HUES48 (cell line): Measurements from ENCODE around the gene KCTD18.

Experiments used
- H3K27ac ChIP-seq: one replicate; pipeline ENCODE4 v1.7.0; 2013; ENCODE audit warnings: low read depth, low read length, inconsistent platforms
- H3K27me3 ChIP-seq: 2 replicates; pipeline ENCODE4 v1.6.1; 2013; ENCODE audit warnings: mild to moderate bottlenecking, low read length; ENCODE audit not compliant: control insufficient read depth, insufficient read depth
- H3K36me3 ChIP-seq: 2 replicates; pipeline ENCODE4 v1.6.1; 2013; ENCODE audit warnings: low read length; ENCODE audit not compliant: control insufficient read depth, insufficient read depth
- H3K4me1 ChIP-seq: 2 replicates; pipeline ENCODE4 v1.6.1; 2013; ENCODE audit warnings: mild to moderate bottlenecking, low read length; ENCODE audit not compliant: control insufficient read depth, insufficient read depth
- H3K4me3 ChIP-seq: 2 replicates; pipeline ENCODE4 v1.5.1; 2013; ENCODE audit warnings: mild to moderate bottlenecking, low read depth, low read length
- H3K9ac ChIP-seq: 2 replicates; pipeline ENCODE4 v1.6.1; 2013; ENCODE audit warnings: mild to moderate bottlenecking, low read depth, low read length, moderate library complexity
- H3K9me3 ChIP-seq: 2 replicates; pipeline ENCODE4 v1.6.1; 2013; ENCODE audit warnings: low read length; ENCODE audit not compliant: control insufficient read depth, insufficient read depth

KCTD18 gene

DNA sequence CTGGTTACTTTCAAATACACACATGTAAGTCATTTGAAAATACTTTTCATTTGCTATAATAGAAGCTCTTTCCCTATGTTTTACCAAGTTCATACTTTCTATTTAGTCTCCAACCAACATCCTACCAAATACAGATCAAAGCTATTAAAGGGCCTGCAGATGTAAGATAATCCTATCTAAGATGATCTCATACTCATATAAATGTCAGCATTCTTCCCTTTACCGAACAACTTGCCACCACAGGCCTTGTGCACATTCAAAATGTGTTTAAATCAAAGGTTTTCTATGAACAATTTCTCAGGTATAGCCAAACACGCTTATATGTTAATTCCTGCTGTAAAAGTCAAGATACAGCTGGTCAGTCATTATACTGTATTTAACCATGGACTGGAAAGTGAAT is 23.3 kb downstream of the KCTD18 start:
- Histone ChIP-seq H3K9me3 (no peaks in the 10 kb centered on the region; the same call in 1 of the 2 replicates), H3K27ac (no peak overlapping the region)

DNA sequence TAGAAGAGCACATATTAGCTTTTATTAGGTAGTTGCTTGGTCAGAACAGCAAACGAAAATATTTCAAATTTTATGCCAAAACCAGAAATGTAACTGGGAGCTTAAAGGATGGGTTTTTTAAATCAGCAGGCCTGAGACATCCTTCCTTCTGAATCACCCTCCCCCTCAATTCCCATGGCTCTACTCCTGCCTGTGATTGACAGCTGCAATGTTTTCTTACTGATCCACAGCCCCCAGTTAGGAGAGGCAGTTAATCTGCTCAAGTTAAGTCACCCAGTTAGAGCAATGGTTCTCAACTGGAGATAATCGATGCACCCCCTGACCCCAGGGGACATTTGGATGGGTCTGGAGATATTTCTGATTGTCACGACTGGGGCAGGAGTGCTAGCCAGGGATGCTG is 24.9 kb downstream of the KCTD18 start:
- H3K4me3 ChIP-seq, result no peak overlapping the region
- H3K27ac ChIP-seq, result no peak overlapping the region
- H3K27me3 ChIP-seq, result no peaks in the 10 kb centered on the region
- H3K9ac ChIP-seq, result no peak overlapping the region
- H3K36me3 ChIP-seq, result no peaks in the 10 kb centered on the region
- H3K9me3 ChIP-seq, result no peaks in the 10 kb centered on the region
- H3K4me1 ChIP-seq, result peaks cover 12% of the 10 kb centered on the region

More for the DNA sequence above, 23.3 kb downstream of the KCTD18 start:
- H3K9ac ChIP-seq, result no peak overlapping the region
- no peak overlapping the region for H3K4me3 ChIP-seq
- H3K27me3 ChIP-seq, result no peaks in the 10 kb centered on the region
- H3K4me1 ChIP-seq, result peaks cover 3% of the 10 kb centered on the region; the same call in 1 of the 2 replicates
- H3K36me3 ChIP-seq, result no peaks in the 10 kb centered on the region

DNA sequence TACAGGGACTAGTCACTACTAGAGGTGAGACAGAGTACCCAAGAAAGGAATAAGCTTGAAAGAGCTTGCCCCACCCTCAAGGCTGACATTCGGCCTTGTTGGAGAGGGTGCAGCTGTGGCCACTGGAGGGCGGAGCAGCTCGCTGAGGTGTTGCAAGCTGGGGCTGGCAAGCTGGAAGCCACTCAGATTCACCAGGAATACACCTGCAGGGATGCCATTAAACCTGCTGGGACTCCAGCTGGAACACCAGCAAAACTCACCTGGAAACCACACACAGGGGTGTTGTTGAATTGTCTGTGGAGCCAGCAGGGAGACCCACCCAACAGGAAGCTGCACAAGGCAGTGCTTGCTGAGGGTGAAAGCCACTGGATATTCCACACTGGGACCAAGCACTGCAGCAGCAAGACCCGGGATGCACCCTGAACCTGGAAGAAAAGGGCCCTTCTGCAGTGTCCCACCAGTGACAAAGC is 26.1 kb downstream of the KCTD18 start:
- no peak overlapping the region for H3K27ac ChIP-seq
- no peak overlapping the region for H3K4me3 ChIP-seq
- H3K9ac ChIP-seq, result no peak overlapping the region
- no peaks in the 10 kb centered on the region for H3K27me3 ChIP-seq
- peaks cover 5% of the 10 kb centered on the region; the same call in 1 of the 2 replicates for H3K36me3 ChIP-seq
- H3K4me1 ChIP-seq, result peaks cover 16% of the 10 kb centered on the region
- no peaks in the 10 kb centered on the region for H3K9me3 ChIP-seq

DNA sequence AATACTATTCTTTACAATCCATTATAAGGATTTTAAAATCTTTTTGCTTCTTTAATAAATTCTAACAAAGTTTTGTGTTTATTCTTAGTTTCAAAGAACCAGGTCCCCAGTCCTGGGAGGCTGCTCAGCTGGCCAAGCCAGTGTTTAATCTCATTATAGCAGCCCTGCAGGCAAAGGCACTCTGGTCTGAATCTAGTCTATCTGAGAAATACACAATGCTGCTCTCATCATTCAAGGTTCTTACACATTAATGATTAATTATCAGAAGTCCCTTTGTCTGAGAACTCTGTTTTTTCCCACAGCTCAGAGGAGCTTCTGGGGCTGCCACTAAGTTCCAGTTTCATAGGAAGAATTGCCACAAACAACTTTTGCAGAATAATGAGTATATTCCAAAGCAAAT is 27.7 kb downstream of the KCTD18 start:
- Histone ChIP-seq H3K9ac (no peak overlapping the region), H3K4me1 (peaks cover 16% of the 10 kb centered on the region), H3K36me3 (peaks cover 21% of the 10 kb centered on the region), H3K4me3 (no peak overlapping the region), H3K27me3 (no peaks in the 10 kb centered on the region), H3K27ac (no peak overlapping the region), H3K9me3 (no peaks in the 10 kb centered on the region)

DNA sequence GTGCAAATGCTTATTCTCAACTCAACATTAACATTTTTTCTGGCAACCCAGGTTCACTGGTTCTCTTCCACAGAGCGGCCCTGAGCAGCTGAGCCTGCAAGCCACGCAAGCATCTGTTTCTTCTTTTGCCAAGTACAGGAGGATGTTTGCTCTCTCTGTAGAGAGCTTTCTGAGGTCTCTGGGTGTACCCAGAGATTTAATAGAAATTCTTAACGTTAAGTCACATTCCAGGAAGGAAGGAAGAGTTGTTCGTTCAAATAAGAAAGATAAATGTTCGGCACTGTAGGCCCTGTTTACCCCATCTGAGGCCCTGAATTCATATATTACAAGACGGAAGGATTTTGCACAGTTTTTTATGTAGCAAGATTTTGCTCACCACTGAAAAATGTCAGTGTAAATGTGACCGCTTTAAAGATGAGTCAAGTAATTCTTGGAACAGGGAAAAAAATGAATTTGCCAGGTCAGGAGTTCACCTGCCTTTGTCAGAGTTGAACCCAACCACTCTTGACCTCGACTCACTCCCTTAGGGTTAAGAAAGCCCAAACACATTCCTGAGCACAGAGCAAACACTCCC is 30.1 kb downstream of the KCTD18 start:
- H3K9ac ChIP-seq, result no peak overlapping the region
- peaks cover 23% of the 10 kb centered on the region for H3K4me1 ChIP-seq
- no peaks in the 10 kb centered on the region for H3K9me3 ChIP-seq
- H3K36me3 ChIP-seq, result peaks cover 44% of the 10 kb centered on the region
- H3K4me3 ChIP-seq, result no peak overlapping the region
- no peak overlapping the region for H3K27ac ChIP-seq
- H3K27me3 ChIP-seq, result no peaks in the 10 kb centered on the region

DNA sequence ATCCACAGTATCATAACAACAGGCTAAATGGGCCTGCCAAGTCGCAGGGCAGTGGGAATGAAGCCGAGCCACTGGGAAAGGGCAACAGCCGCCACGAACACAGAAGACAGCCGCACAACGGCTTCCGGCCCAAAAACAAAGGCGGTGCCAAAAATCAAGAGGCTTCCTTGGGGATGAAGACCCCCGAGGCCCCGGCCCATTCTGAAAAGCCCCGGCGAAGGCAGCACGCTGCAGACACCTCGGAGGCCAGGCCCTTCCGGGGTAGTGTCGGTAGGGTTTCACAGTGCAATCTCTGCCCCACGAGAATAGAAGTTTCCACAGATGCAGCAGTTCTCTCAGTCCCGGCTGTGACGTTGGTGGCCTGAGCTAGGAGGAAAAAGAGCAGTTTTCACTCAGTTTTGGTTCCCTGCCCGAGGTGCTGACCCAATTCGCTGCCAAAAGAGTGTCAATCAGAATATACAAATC is 32.2 kb downstream of the KCTD18 start:
- Histone ChIP-seq H3K4me3 (no peak overlapping the region), H3K36me3 (peaks cover 61% of the 10 kb centered on the region), H3K27me3 (no peaks in the 10 kb centered on the region), H3K27ac (no peak overlapping the region), H3K9ac (no peak overlapping the region), H3K4me1 (peaks cover 21% of the 10 kb centered on the region), H3K9me3 (no peaks in the 10 kb centered on the region)

DNA sequence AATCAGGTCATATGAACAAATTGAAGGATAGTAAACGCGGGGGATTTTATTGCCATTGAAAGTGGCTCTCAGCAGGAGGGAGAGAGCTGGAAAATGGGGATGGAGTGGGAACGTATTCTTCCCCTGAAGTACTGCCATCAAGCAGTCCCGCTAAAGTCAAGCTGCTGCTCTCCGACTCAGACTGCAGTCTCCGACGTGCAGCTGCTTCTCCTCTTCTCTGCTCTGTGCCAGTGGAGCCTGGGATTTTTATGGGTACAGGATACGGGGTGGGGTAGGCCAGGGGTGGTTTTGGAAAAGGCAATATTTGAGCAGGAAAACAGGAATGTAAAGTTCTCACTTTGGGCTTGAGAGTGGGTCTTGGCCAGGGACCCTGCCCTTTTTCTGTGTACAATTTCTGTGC is 33.0 kb downstream of the KCTD18 start:
- H3K9me3 ChIP-seq, result no peaks in the 10 kb centered on the region
- H3K36me3 ChIP-seq, result peaks cover 70% of the 10 kb centered on the region
- H3K27ac ChIP-seq, result no peak overlapping the region
- H3K27me3 ChIP-seq, result no peaks in the 10 kb centered on the region
- H3K9ac ChIP-seq, result no peak overlapping the region
- H3K4me3 ChIP-seq, result no peak overlapping the region
- peaks cover 21% of the 10 kb centered on the region for H3K4me1 ChIP-seq

DNA sequence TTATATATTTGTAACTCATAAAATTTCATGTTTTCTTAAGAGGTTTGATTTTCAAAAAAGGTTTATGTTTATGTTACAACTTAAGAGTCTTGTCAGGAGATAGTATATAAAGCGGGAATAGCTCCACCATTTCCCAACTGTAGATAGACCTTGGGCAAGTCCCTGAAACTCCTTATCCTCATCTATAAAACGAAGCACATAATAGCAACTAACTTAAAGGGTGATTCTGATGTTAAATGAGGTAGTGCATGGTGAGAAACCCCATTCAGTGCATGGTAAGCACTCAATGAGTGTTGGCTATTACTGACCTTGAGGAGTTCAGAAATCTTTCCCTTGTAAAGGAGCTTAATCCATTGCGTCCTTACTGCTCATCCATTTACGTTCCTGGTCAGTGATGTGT is 34.1 kb downstream of the KCTD18 start:
- H3K27ac ChIP-seq, result no peak overlapping the region
- no peaks in the 10 kb centered on the region for H3K27me3 ChIP-seq
- no peak overlapping the region for H3K9ac ChIP-seq
- no peaks in the 10 kb centered on the region for H3K9me3 ChIP-seq
- peaks cover 15% of the 10 kb centered on the region for H3K4me1 ChIP-seq
- H3K36me3 ChIP-seq, result peaks cover 80% of the 10 kb centered on the region
- H3K4me3 ChIP-seq, result no peak overlapping the region

DNA sequence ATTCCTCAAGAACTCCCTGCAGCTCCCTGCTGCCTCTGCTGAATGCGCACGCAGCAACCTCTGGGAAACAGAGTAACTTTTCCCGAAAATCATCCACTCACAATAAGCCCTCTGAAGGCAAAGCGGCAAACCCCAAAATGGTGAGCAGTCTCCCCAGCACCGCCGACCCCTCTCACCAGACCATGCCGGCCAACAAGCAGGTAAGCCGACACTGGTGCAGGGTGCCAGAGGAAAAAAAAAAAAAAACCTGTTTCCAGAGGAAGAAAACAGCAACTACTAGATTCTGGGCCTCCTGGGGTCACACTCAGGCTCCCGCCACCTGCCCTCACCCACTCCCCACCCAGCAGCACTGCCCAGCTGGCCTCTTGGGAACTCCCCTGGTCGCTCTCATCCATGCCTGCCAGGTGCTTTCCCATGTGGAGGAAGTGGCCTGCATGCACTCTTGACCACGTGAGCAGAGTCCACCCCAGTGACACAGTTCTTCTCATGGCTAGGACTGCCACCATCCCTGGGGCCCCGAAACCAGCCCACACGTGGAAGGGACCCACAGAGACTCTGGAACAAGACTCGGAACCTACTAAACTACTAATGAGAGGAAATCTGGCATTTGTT is 36.9 kb downstream of the KCTD18 start:
- no peak overlapping the region for H3K27ac ChIP-seq
- H3K36me3 ChIP-seq, result peaks cover 93% of the 10 kb centered on the region

DNA sequence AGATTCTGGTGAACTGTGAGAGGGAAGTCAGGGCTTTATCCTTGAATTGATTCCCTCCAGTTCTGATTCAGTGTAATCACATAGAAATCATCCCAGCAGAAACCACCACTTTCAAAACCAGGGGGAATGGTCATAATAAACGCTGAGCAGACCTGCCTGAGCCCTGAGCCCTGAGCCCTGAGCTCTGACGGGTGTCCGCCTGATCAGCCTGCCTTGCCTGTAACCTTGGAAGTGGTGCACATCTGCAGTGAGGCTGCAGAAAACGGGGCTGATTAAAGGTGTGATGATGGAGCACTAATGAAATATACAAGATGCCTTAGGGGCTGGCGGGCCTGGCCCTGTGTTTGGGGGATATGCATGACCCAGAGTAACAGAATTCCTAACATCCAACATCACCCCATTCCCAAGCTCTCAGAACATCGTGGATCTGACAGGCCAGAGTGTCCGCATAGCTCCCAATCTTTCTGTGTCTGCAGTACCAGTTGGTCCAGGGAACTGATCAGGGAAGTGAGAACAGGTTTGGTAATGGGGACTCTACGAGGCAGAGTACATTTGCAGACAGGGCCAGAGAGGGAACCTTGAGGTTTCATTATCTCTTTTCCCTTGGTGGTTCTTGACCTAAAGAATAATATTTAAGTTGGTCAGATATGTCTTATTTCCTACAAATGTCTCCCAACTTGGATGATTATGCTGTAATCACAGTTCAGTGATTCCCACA is 37.8 kb downstream of the KCTD18 start:
- Histone ChIP-seq H3K36me3 (peaks cover 93% of the 10 kb centered on the region), H3K9me3 (no peaks in the 10 kb centered on the region), H3K9ac (no peak overlapping the region), H3K27me3 (no peaks in the 10 kb centered on the region), H3K27ac (no peak overlapping the region), H3K4me3 (no peak overlapping the region), H3K4me1 (peaks cover 7% of the 10 kb centered on the region)

More for the DNA sequence above, 36.9 kb downstream of the KCTD18 start:
- no peak overlapping the region for H3K4me3 ChIP-seq
- H3K9ac ChIP-seq, result no peak overlapping the region
- H3K9me3 ChIP-seq, result no peaks in the 10 kb centered on the region
- peaks cover 7% of the 10 kb centered on the region for H3K4me1 ChIP-seq
- no peaks in the 10 kb centered on the region for H3K27me3 ChIP-seq

DNA sequence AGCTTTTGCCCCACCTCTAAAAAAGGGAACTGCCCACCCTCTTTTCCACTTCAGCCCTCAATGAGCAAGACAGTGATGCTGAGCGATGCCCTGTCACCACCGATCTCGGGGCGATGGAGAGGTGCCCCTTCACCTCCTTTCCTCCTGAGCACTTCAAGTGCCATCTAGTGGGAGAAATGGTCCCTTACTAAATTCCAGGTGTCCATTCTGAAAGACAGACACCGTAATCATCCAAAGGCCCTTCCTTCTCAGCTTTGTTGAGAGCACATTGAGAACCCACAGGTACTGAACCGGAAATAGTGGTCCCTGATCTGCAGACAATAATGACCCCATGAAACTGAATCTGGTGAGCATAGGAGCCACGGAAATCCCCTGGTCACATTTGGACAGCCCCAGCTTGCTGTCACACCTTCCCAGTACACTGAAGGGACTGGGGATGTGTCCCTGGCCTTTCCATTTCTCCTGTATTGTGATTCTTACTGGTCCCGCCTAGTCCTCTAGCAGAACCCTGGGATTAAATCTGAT is 38.5 kb downstream of the KCTD18 start:
- H3K4me3 ChIP-seq, result no peak overlapping the region
- H3K27ac ChIP-seq, result no peak overlapping the region
- H3K36me3 ChIP-seq, result peaks cover 94% of the 10 kb centered on the region
- peaks cover 1% of the 10 kb centered on the region; the same call in 1 of the 2 replicates for H3K4me1 ChIP-seq
- H3K9me3 ChIP-seq, result no peaks in the 10 kb centered on the region
- H3K9ac ChIP-seq, result no peak overlapping the region
- no peaks in the 10 kb centered on the region for H3K27me3 ChIP-seq
